Neural cell (in vitro differentiated cells): Measurements from ENCODE around the gene KANK4. TPM values are rescaled to one million over a fixed set of nuclear protein-coding genes. Genes with fewer than 3 reads are reported as not detected.

Experiments
- H2AFZ ChIP-seq: fragments of 200-600, 300-800 bp; sonication (generic), shearing (Covaris generic); 2 replicates; pipeline ENCODE4 v1.6.0; 2014; ENCODE audit warnings: low read depth, mild to moderate bottlenecking, antibody characterized with exemption, low read length, moderate library complexity
- H3F3A ChIP-seq: fragments of 200-600 bp; shearing (Covaris generic); 2 replicates; pipeline ENCODE4 v1.6.1; 2016; ENCODE audit warnings: mild to moderate bottlenecking, moderate library complexity, mixed read lengths, antibody characterized with exemption, low read length; ENCODE audit not compliant: insufficient read depth, poor library complexity, severe bottlenecking
- H3K27ac ChIP-seq: fragments of 200-600, 300-800 bp; sonication (generic), shearing (Covaris generic); 2 replicates; pipeline ENCODE4 v1.5.1; 2014; ENCODE audit warnings: mild to moderate bottlenecking, low read length, moderate library complexity
- H3K27me3 ChIP-seq: fragments of 300-800, 200-600 bp; sonication (generic), shearing (Covaris generic); 2 replicates; pipeline ENCODE4 v1.6.0; 2014; ENCODE audit warnings: mild to moderate bottlenecking, low read depth, low read length, moderate library complexity; ENCODE audit not compliant: insufficient read depth
- H3K36me3 ChIP-seq: fragments of 300-800, 200-600 bp; sonication (generic), shearing (Covaris generic); 2 replicates; pipeline ENCODE4 v1.5.1; 2014; ENCODE audit warnings: mild to moderate bottlenecking, antibody characterized with exemption, low read length, moderate library complexity; ENCODE audit not compliant: insufficient read depth
- H3K4me2 ChIP-seq: fragments of 300-800, 200-600 bp; sonication (generic), shearing (Covaris generic); 2 replicates; pipeline ENCODE4 v1.6.0; 2014; ENCODE audit warnings: mild to moderate bottlenecking, low read length
- H3K4me3 ChIP-seq: fragments of 300-800, 200-600 bp; sonication (generic), shearing (Covaris generic); 2 replicates; pipeline ENCODE4 v1.5.1; 2014; ENCODE audit warnings: mild to moderate bottlenecking, low read length, moderate library complexity
- H3K79me2 ChIP-seq: fragments of 200-600 bp; shearing (Covaris generic); replicated peaks from 2 replicates; pipeline ENCODE4 v1.6.0; 2014; ENCODE audit warnings: mild to moderate bottlenecking, low read length, moderate library complexity; ENCODE audit not compliant: insufficient read depth
- H3K9ac ChIP-seq: fragments of 300-800, 200-600 bp; sonication (generic), shearing (Covaris generic); 2 replicates; pipeline ENCODE4 v1.6.1; 2016; ENCODE audit warnings: mild to moderate bottlenecking, low read length, mixed read lengths
- H3K9me2 ChIP-seq: fragments of 200-600 bp; shearing (Covaris generic); 2 replicates; pipeline ENCODE4 v1.6.1; 2016; ENCODE audit warnings: mild to moderate bottlenecking, low read length, mixed read lengths; ENCODE audit not compliant: insufficient read depth
- H3K9me3 ChIP-seq: fragments of 200-600, 300-800 bp; sonication (generic), shearing (Covaris generic); 2 replicates; pipeline ENCODE4 v1.6.1; 2016; ENCODE audit warnings: mild to moderate bottlenecking, mixed run types, low read length, moderate library complexity, mixed read lengths
- H4K20me1 ChIP-seq: fragments of 200-600 bp; shearing (Covaris generic); 2 replicates; pipeline ENCODE4 v1.6.1; 2016; ENCODE audit warnings: mild to moderate bottlenecking, mixed run types; ENCODE audit not compliant: insufficient read depth
- EP300 ChIP-seq: fragments of 450-650 bp; conservative IDR thresholded peaks from 2 replicates; pipeline ENCODE4 v1.6.1; 2014; ENCODE audit warnings: antibody characterized with exemption, mild to moderate bottlenecking, moderate library complexity; ENCODE audit not compliant: poor library complexity, severe bottlenecking
- EZH2 ChIP-seq: fragments of 200-600, 300-800 bp; shearing (Covaris generic), sonication (generic); IDR thresholded peaks from 2 replicates; pipeline ENCODE4 v1.6.1; 2014; ENCODE audit warnings: antibody characterized with exemption, low read length, borderline replicate concordance, mild to moderate bottlenecking; ENCODE audit not compliant: insufficient read depth, poor library complexity, severe bottlenecking
- MXI1 ChIP-seq: fragments of 450-650 bp; conservative IDR thresholded peaks from 2 replicates; pipeline ENCODE4 v1.6.1; 2014; ENCODE audit warnings: antibody characterized with exemption, mild to moderate bottlenecking; ENCODE audit not compliant: poor library complexity, severe bottlenecking
- POLR2AphosphoS5 ChIP-seq: IDR thresholded peaks from 2 replicates; pipeline ENCODE4 v1.6.1; 2012
- RAD21 ChIP-seq: fragments of 450-650 bp; conservative IDR thresholded peaks from 2 replicates; pipeline ENCODE4 v1.6.1; 2014; ENCODE audit warnings: antibody characterized with exemption, mild to moderate bottlenecking, moderate library complexity
- SMC3 ChIP-seq: fragments of 450-650 bp; conservative IDR thresholded peaks from 2 replicates; pipeline ENCODE4 v1.6.1; 2014; ENCODE audit warnings: antibody characterized with exemption, mild to moderate bottlenecking, moderate library complexity; ENCODE audit not compliant: poor library complexity
- TAF1 ChIP-seq: IDR thresholded peaks from 2 replicates; pipeline ENCODE4 v1.6.1; 2012; ENCODE audit warnings: low read depth
- polyA plus RNA-seq: library from polyadenylated mRNA; depleted of rRNA; stranded (reverse); fragments of >200 nt; gene quantifications from 2 replicates; pipeline ENCODE4 v1.2.3, GENCODE V29; 2014
- TF ChIP-seq, protein P1 (sequence below): IDR thresholded peaks from 2 replicates; pipeline ENCODE4 v1.6.1; 2012; ENCODE audit warnings: borderline replicate concordance
- TF ChIP-seq, protein P2 (sequence below): fragments of 450-650 bp; IDR thresholded peaks from 2 replicates; pipeline ENCODE4 v1.5.1; 2014; ENCODE audit warnings: antibody characterized with exemption, mild to moderate bottlenecking, moderate library complexity; ENCODE audit not compliant: poor library complexity, severe bottlenecking

KANK4 gene
- polyA plus RNA-seq, 1 donor from 2014 or later = 0.25 TPM

DNA sequence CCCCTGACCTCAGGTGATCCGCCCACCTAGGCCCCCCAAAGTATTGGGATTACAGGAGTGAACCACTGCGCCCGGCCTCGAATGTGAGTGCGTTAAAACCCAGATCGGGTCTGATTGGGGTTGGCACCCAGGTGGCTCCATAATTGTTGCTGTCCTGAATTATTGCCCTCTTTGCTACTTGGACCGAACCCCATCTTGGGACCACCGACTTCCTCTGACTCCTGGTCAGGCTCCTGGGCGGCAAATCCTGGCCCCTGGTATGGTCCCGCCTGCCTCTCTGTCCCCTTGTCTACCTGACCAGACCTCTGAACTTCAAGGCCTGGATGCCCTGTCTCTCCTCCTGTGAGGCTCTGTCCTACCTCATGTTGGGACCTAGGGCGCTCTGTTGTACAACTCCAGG is 91.7 kb downstream of the KANK4 start:
- H3K4me3 ChIP-seq = no peak overlapping the region
- H3K27ac ChIP-seq = no peak overlapping the region
- no peak overlapping the region for H3K9ac ChIP-seq
- H3F3A ChIP-seq = no peaks in the 10 kb centered on the region
- H2AFZ ChIP-seq = no peak overlapping the region
- no peaks in the 10 kb centered on the region for H4K20me1 ChIP-seq
- TF ChIP-seq MXI1 (no peak), EP300 (no peak), EZH2 (no peak)
- TF ChIP-seq, protein P1, sequence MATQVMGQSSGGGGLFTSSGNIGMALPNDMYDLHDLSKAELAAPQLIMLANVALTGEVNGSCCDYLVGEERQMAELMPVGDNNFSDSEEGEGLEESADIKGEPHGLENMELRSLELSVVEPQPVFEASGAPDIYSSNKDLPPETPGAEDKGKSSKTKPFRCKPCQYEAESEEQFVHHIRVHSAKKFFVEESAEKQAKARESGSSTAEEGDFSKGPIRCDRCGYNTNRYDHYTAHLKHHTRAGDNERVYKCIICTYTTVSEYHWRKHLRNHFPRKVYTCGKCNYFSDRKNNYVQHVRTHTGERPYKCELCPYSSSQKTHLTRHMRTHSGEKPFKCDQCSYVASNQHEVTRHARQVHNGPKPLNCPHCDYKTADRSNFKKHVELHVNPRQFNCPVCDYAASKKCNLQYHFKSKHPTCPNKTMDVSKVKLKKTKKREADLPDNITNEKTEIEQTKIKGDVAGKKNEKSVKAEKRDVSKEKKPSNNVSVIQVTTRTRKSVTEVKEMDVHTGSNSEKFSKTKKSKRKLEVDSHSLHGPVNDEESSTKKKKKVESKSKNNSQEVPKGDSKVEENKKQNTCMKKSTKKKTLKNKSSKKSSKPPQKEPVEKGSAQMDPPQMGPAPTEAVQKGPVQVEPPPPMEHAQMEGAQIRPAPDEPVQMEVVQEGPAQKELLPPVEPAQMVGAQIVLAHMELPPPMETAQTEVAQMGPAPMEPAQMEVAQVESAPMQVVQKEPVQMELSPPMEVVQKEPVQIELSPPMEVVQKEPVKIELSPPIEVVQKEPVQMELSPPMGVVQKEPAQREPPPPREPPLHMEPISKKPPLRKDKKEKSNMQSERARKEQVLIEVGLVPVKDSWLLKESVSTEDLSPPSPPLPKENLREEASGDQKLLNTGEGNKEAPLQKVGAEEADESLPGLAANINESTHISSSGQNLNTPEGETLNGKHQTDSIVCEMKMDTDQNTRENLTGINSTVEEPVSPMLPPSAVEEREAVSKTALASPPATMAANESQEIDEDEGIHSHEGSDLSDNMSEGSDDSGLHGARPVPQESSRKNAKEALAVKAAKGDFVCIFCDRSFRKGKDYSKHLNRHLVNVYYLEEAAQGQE = no peak
- H3K27me3 ChIP-seq = no peaks in the 10 kb centered on the region
- no peaks in the 10 kb centered on the region for H3K9me2 ChIP-seq
- H3K79me2 ChIP-seq = no peaks in the 10 kb centered on the region
- no peaks in the 10 kb centered on the region for H3K9me3 ChIP-seq
- no peak overlapping the region for H3K4me2 ChIP-seq
- H3K36me3 ChIP-seq = no peaks in the 10 kb centered on the region

DNA sequence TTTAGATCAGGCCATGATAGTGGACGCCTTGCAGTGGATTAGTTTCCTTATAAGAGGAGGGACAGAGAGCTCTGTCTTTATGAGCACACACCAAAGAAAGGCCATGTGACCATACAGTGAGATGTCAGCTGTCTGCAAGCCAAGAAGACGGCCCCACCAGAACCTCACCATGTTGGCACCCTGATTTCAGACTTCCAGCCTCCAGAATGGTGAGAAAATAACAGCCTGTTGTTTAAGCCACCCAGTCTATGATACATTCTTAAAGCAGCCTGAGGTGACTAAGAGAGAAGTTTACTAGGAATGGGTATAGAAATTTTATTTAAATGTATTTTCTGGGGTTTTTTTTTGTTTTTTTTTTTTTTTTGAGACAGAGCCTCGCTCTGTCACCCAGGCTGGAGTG is 95.1 kb downstream of the KANK4 start:
- no peaks in the 10 kb centered on the region for H3K79me2 ChIP-seq
- H3K9me3 ChIP-seq = no peaks in the 10 kb centered on the region
- TF ChIP-seq EP300 (no peak), SMC3 (no peak), EZH2 (no peak), POLR2AphosphoS5 (no peak), MXI1 (no peak), TAF1 (no peak), RAD21 (no peak)
- TF ChIP-seq, protein P2, sequence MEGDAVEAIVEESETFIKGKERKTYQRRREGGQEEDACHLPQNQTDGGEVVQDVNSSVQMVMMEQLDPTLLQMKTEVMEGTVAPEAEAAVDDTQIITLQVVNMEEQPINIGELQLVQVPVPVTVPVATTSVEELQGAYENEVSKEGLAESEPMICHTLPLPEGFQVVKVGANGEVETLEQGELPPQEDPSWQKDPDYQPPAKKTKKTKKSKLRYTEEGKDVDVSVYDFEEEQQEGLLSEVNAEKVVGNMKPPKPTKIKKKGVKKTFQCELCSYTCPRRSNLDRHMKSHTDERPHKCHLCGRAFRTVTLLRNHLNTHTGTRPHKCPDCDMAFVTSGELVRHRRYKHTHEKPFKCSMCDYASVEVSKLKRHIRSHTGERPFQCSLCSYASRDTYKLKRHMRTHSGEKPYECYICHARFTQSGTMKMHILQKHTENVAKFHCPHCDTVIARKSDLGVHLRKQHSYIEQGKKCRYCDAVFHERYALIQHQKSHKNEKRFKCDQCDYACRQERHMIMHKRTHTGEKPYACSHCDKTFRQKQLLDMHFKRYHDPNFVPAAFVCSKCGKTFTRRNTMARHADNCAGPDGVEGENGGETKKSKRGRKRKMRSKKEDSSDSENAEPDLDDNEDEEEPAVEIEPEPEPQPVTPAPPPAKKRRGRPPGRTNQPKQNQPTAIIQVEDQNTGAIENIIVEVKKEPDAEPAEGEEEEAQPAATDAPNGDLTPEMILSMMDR = no peak
- TF ChIP-seq, protein P1 = no peak
- H3K27ac ChIP-seq = no peak overlapping the region
- H3K36me3 ChIP-seq = no peaks in the 10 kb centered on the region
- H3K9ac ChIP-seq = no peak overlapping the region
- H3K27me3 ChIP-seq = no peaks in the 10 kb centered on the region
- H3K4me3 ChIP-seq = no peak overlapping the region
- no peaks in the 10 kb centered on the region for H4K20me1 ChIP-seq
- H3K4me2 ChIP-seq = no peak overlapping the region
- no peaks in the 10 kb centered on the region for H3K9me2 ChIP-seq
- H3F3A ChIP-seq = no peaks in the 10 kb centered on the region
- no peak overlapping the region for H2AFZ ChIP-seq
